Gastrocnemius medialis (tissue), 4 donors: Measurements from ENCODE around the gene ANKRD36B. TPM values are rescaled to one million over a fixed set of nuclear protein-coding genes. Genes with fewer than 3 reads are reported as not detected.
A peak's percentile ranks its signal among the peaks of the same experiment; 100 is the strongest.
"Not testable (repeated sequence)": the region's sequence is repeated elsewhere in the genome, so short reads cannot be mapped to it uniquely, and the experiment has no call there.

ENCODE experiments used
- ATAC-seq, 2 donors: fragments of 150-250 bp; one replicate each; pipeline ENCODE4 v1.9.1; 2016
- DNase-seq, 2 donors: peaks; one replicate each; pipeline ENCODE4 v3.0.0-alpha.2; 2019
- H3K27ac ChIP-seq, 4 donors: fragments of 200-600 bp; sonication (generic); 1 replicate in 1 of 4; 2 replicates in 3 of 4; pipeline ENCODE4 v1.5.1; 2016 to 2018; ENCODE audit warnings: mild to moderate bottlenecking in 2 of 4, moderate library complexity in 1 of 4
- H3K27me3 ChIP-seq, 3 donors: fragments of 200-600 bp; sonication (generic) in 2 of 3; 1 replicate in 1 of 3; 2 replicates in 2 of 3; pipeline versions ENCODE4 v1.5.1 to v1.6.0; 2016 to 2019; ENCODE audit warnings: mild to moderate bottlenecking in 1 of 3, moderate library complexity in 1 of 3
- H3K36me3 ChIP-seq, 2 donors: fragments of 200-600 bp; sonication (generic) in 1 of 2; one replicate each; pipeline ENCODE4 v1.5.1; 2017 to 2018
- H3K4me1 ChIP-seq, 2 donors: fragments of 200-600 bp; sonication (generic) in 1 of 2; one replicate each; pipeline ENCODE4 v1.5.1; 2016 to 2017; ENCODE audit warnings: mild to moderate bottlenecking in 2 of 2
- H3K4me3 ChIP-seq, 4 donors: fragments of 200-600 bp; sonication (generic) in 3 of 4; 1 replicate in 1 of 4; 2 replicates in 3 of 4; pipeline ENCODE4 v1.5.1; 2016 to 2019; ENCODE audit warnings: mild to moderate bottlenecking in 2 of 4
- H3K9me3 ChIP-seq, 3 donors: fragments of 200-600 bp; sonication (generic) in 2 of 3; 1 replicate in 1 of 3; 2 replicates in 2 of 3; pipeline ENCODE4 v1.5.1; 2016 to 2019
- CTCF ChIP-seq, 5 experiments: fragments of 450-650 bp in 3 of 5; fragments of 200-600 bp in 2 of 5; sonication (generic) in 2 of 5; IDR thresholded peaks in 4 of 5; conservative IDR thresholded peaks in 1 of 5; 1 replicate in 4 of 5; 2 replicates in 1 of 5; pipeline ENCODE4 v1.5.1; 2016 to 2019; ENCODE audit warnings: antibody characterized with exemption in 5 of 5, mild to moderate bottlenecking in 3 of 5, moderate library complexity in 3 of 5
- POLR2A ChIP-seq, 2 donors: fragments of 450-650 bp; IDR thresholded peaks; one replicate each; pipeline ENCODE4 v1.6.1; 2017; ENCODE audit warnings: antibody characterized with exemption in 2 of 2, mild to moderate bottlenecking in 2 of 2, moderate library complexity in 2 of 2
- in situ Hi-C, 4 donors: fragments of 200-750 bp; cut with MboI; loops; one replicate each; pipeline versions ENCODE4 v1.15.0 to v1.8.0; 2017; ENCODE audit warnings: low sequenced_read_pairs in 4 of 4
- intact Hi-C: fragments of 100-400 bp; cut with DNase I; formaldehyde crosslinking; loops from one replicate; pipeline ENCODE4 v1.15.1; 2023; ENCODE audit warnings: low total_unique reads
- total RNA-seq, 4 donors: library from RNA; depleted of rRNA; stranded (reverse); fragments of >200 nt; gene quantifications; one replicate each; pipeline versions ENCODE4 v1.1.0 to v1.2.3, GENCODE V29; 2016

Gene ANKRD36B
- total RNA-seq, 4 donors from 2014 or later = 1.1 to 3.9 (median 2.2) TPM

DNA sequence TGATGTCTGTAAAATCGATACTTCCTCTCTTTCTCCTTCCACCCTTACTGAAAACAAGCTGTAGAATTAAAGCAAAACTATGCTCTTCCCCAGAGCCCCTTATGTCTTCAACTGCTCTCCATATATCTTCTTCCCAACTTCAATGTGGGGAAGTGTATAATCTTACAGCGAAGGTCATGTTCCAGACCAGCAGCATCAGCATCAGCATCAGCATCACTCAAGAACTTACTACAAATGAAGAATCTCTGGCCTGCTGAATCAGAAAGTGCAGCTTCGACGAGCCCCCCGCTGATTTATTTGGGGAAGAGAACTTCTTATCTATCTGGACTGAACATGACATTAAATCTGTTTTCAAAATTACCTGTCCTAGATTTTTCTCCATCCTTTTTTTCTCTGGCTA, 40.6 kb downstream of the ANKRD36B start:
- H3K9me3 ChIP-seq, ATAC-seq, DNase-seq, H3K4me3 ChIP-seq, in situ Hi-C loops, H3K27me3 ChIP-seq, H3K36me3 ChIP-seq, H3K4me1 ChIP-seq, H3K27ac ChIP-seq, intact Hi-C loops: not testable (repeated sequence)

DNA sequence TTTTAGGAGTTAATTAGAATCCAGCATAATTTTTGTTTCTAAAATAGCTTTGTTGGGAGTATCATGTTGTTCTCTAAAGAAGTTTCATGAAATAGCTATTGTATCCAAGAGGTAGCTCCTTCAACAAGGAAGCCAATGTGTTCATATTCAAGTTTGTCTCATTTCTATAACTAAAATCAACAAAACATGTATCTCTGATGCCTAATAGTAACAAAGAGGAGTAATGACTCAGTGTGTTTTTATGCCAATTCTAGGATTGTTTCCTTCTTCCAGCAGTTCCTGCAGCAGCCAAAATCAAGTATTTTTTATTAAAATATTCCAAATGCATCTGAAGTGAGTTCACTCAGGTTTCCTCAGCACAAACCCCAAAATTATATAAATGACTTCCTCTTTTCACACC, 41.1 kb downstream of the ANKRD36B start:
- intact Hi-C loops, in situ Hi-C loops, H3K4me3 ChIP-seq, H3K4me1 ChIP-seq, ATAC-seq, DNase-seq, H3K27ac ChIP-seq, H3K9me3 ChIP-seq, H3K36me3 ChIP-seq, H3K27me3 ChIP-seq: not testable (repeated sequence)

- H3K4me1 ChIP-seq = no peaks in the 10 kb centered on the region
- intact Hi-C loops = no loop called here
- no peaks in the 10 kb centered on the region for H3K36me3 ChIP-seq
- ATAC-seq (no peak), DNase-seq (no peak)
- H3K27me3 ChIP-seq = no peaks in the 10 kb centered on the region
- no peak overlapping the region for H3K4me3 ChIP-seq
- in situ Hi-C loops = no loop called here
- H3K9me3 ChIP-seq = no peaks in the 10 kb centered on the region
- H3K27ac ChIP-seq = no peak overlapping the region
- TF ChIP-seq POLR2A (IDR thresholded peaks at IDR 0.05) (no peak), CTCF (IDR thresholded peaks at IDR 0.05 in 4 of 5, conservative IDR thresholded peaks at IDR 0.05 in 1 of 5) (no peak)
Observed at GRCh38 chr2:97546711-97547110, 43.0 kb downstream of the ANKRD36B start.

DNA sequence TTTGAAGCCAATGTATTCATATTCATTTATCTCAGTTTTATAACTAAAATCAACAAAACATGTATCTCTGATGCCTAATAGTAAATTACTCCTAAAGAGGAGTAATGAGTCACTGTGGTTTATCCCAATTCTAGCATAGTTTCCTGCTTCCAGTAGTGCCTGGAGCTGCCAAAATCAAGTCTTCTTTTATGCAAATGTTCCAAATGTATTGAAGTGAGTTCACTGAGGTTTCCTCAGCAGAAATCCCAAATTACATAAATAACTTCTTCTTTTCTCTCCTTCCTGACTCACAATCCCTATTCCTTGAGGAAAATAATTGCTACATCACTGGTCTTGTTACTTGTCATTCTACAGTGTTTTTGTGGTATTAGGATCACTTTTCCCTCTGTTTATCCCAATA, 44.8 kb downstream of the ANKRD36B start:
- ATAC-seq, DNase-seq, H3K9me3 ChIP-seq, H3K4me1 ChIP-seq, H3K27me3 ChIP-seq, H3K4me3 ChIP-seq, H3K36me3 ChIP-seq, H3K27ac ChIP-seq, intact Hi-C loops, in situ Hi-C loops: not testable (repeated sequence)

GRCh38 chr2:97525904-97526303, 63.8 kb downstream of the ANKRD36B start:
- H3K4me3 ChIP-seq, H3K36me3 ChIP-seq, intact Hi-C loops, DNase-seq, H3K27ac ChIP-seq, in situ Hi-C loops, H3K4me1 ChIP-seq, H3K27me3 ChIP-seq, ATAC-seq, H3K9me3 ChIP-seq: not testable (repeated sequence)

GRCh38 chr2:97523816-97524215, 65.9 kb downstream of the ANKRD36B start:
- H3K4me1 ChIP-seq, H3K4me3 ChIP-seq, DNase-seq, H3K27ac ChIP-seq, ATAC-seq, in situ Hi-C loops, H3K27me3 ChIP-seq, H3K36me3 ChIP-seq, H3K9me3 ChIP-seq, intact Hi-C loops: not testable (repeated sequence)

DNA sequence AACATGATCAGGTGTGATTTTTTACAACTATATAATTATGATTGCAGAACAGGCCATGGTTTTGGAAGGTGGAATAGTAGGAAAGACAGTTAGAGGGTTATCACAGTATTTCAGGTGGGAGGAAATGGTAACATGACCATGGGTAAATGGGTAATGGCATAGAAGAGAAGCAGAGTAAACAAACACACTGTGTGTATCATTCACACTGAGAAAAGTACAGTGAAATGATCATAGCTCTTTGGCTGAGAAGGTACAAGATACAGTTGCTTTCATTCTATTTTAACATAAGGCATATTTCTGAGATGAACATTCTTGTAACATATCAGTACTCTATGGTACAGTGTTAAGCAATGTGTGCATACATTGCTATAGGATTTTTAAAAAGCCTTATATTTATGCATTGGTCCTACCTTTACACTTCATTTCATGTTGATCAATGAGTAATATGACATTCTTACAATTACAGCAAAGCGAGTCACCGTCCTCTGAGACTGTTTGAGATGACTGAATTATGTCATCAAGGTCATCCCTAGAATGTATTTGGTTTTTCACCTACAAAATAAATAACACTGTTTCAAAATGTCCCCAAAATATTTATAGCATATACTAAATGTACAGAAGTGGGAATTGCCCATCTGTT, 66.6 kb downstream of the ANKRD36B start:
- DNase-seq, ATAC-seq, intact Hi-C loops, H3K9me3 ChIP-seq, H3K4me3 ChIP-seq, H3K27ac ChIP-seq, in situ Hi-C loops, H3K4me1 ChIP-seq, H3K27me3 ChIP-seq, H3K36me3 ChIP-seq: not testable (repeated sequence)

GRCh38 chr2:97495651-97496050, 94.0 kb downstream of the ANKRD36B start:
- DNase-seq, ATAC-seq, H3K4me1 ChIP-seq, in situ Hi-C loops, intact Hi-C loops, H3K36me3 ChIP-seq, H3K9me3 ChIP-seq, H3K27ac ChIP-seq, H3K27me3 ChIP-seq, H3K4me3 ChIP-seq: not testable (repeated sequence)

DNA sequence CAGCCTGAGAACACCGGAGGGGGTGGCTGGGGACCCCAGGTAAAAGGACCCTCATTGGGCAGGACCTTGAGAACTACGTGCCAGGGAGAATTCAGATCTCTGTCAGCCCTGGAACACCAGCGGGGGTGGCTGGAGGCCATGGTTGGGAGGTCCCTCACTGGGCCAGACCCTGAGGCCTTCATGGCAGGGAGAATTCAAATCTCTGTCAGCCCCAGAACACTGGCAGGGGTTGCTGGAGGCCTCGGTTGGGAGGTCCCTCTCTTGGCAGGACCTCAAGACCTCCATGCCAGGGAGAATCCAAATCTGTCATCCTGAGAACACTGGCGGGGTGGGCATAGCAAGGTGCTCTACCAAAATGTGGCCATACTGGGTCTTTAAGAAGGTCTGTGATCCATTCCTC, 99.5 kb downstream of the ANKRD36B start:
- H3K4me3 ChIP-seq, intact Hi-C loops, H3K9me3 ChIP-seq, H3K27me3 ChIP-seq, H3K4me1 ChIP-seq, H3K36me3 ChIP-seq, H3K27ac ChIP-seq, in situ Hi-C loops, ATAC-seq: not testable (repeated sequence)
- peak in 1 of 2 donors; percentile 3 for DNase-seq
